Progenitor cell of endocrine pancreas (in vitro differentiated cells): Measurements from ENCODE around the gene CITED1. TPM values are rescaled to one million over a fixed set of nuclear protein-coding genes. Genes with fewer than 3 reads are reported as not detected.
A peak's percentile ranks its signal among the peaks of the same experiment; 100 is the strongest.

Experiments
- DNase-seq: peaks from one replicate; pipeline ENCODE4 v3.0.0; 2021; ENCODE audit warnings: low spot score; ENCODE audit not compliant: unreplicated experiment
- H3K27ac Mint-ChIP-seq: 2 replicates; pipeline ENCODE4 v1.8.0; 2021; ENCODE audit warnings: mild to moderate bottlenecking, moderate library complexity, mixed read lengths
- H3K27me3 Mint-ChIP-seq: 2 replicates; pipeline ENCODE4 v1.8.0; 2021; ENCODE audit warnings: mixed read lengths
- H3K36me3 Mint-ChIP-seq: 2 replicates; pipeline ENCODE4 v1.8.0; 2022; ENCODE audit warnings: mixed read lengths; ENCODE audit not compliant: insufficient read depth
- H3K4me1 Mint-ChIP-seq: 2 replicates; pipeline ENCODE4 v1.8.0; 2021; ENCODE audit warnings: low read depth, mixed read lengths
- H3K4me3 Mint-ChIP-seq: 2 replicates; pipeline ENCODE4 v1.8.0; 2021; ENCODE audit warnings: low read depth, mild to moderate bottlenecking, moderate library complexity, mixed read lengths
- H3K9me3 Mint-ChIP-seq: 2 replicates; pipeline ENCODE4 v1.8.0; 2021; ENCODE audit warnings: low read depth, mixed read lengths
- CTCF ChIP-seq: fragments of 200-600 bp; sonication (generic); IDR thresholded peaks from one replicate; pipeline ENCODE4 v1.5.0; 2021; ENCODE audit warnings: antibody characterized with exemption, mild to moderate bottlenecking; ENCODE audit not compliant: unreplicated experiment
- total RNA-seq: library from RNA; stranded (reverse); gene quantifications from 2 replicates; pipeline ENCODE4 v1.2.1, GENCODE V29; 2021

The CITED1 gene
- total RNA-seq, 1 donor from 2014 or later, result 2.0 TPM

GRCh38 chrX:72308566-72309296 lies 3.0 kb upstream of the CITED1 start:
- Mint-ChIP-seq H3K9me3 (no peaks in the 10 kb centered on the region), H3K27ac (no peak overlapping the region), H3K4me1 (peaks cover 2% of the 10 kb centered on the region), H3K36me3 (no peaks in the 10 kb centered on the region), H3K4me3 (peak overlapping the region; percentile 44), H3K27me3 (peaks cover 54% of the 10 kb centered on the region)
- DNase-seq, result no peak
- TF ChIP-seq CTCF, result no peak

GRCh38 chrX:72308209-72308565 lies 2.5 kb upstream of the CITED1 start:
- peaks cover 54% of the 10 kb centered on the region for H3K27me3 Mint-ChIP-seq

DNA sequence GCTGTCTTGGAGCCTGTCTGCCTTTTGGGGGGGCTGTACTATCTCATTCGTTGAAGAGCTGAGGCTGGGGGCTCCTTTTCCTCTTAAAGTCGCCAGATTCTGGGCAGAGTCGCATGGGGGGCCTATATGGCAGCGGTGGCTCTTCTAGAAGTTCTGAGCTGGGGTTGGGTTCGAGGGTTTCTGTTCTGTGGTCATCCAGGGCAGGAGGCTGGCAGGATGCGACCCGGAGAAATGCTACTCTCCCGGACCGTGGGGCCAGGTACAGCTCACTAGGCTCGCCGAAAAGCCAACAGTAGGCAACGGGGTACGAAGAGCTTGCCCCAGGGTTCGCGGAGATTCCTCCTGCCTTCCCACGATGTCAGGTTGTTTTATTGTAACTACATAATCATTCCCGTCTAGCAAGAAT lies 1.9 kb upstream of the CITED1 start:
- no peaks in the 10 kb centered on the region for H3K9me3 Mint-ChIP-seq
- TF ChIP-seq CTCF, result no peak
- peaks cover 2% of the 10 kb centered on the region for H3K4me1 Mint-ChIP-seq
- no peaks in the 10 kb centered on the region for H3K36me3 Mint-ChIP-seq
- peaks cover 59% of the 10 kb centered on the region for H3K27me3 Mint-ChIP-seq
- DNase-seq, result no peak
- no peak overlapping the region for H3K27ac Mint-ChIP-seq
- H3K4me3 Mint-ChIP-seq, result peak overlapping the region; percentile 52

More at GRCh38 chrX:72308209-72308565, 2.5 kb upstream of the CITED1 start:
- H3K36me3 Mint-ChIP-seq, result no peaks in the 10 kb centered on the region
- H3K4me1 Mint-ChIP-seq, result peaks cover 2% of the 10 kb centered on the region
- DNase-seq, result no peak
- peak overlapping the region; percentile 33 for H3K4me3 Mint-ChIP-seq
- H3K27ac Mint-ChIP-seq, result no peak overlapping the region
- TF ChIP-seq CTCF, result no peak
- H3K9me3 Mint-ChIP-seq, result no peaks in the 10 kb centered on the region

DNA sequence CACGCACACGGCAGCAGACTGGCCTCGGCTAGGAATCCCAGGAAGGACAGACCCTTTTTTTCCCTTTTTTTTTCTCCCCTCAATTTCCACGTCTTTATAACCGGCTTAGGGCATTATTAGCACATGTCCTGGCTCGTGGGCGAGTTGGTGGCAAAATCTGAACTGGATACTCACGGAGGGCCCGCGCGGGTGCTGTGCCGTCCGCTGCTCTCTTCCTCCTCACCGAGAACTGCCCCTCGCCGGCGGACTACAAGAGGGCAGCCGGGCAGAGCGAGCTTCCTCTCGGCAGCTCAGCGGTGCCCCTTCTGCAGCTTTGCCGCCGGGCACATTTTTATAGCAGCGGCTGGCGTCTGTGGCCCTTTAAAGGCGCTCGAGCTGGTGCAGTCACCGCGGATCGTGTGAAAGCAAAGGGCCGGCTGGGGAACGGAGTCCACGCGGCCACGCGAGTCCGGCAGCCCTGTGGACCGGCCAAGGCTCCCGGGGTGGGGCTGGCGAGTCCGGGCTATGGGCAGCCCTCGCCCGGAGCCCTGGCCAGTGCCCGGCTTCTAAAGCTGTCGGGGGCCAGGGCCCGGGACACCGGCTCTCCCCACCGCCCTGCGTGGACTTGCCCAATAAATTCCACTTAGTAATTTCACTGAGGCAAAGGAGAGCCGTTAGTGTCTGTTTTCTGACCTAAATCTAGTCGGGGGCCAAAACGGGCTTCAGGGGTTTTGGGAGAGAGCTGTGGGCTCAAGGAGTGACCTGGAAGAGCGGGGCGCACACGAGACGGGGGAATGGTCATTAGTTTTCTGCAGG lies 1.3 kb upstream of the CITED1 start:
- H3K4me1 Mint-ChIP-seq, result peaks cover 2% of the 10 kb centered on the region
- no peaks in the 10 kb centered on the region for H3K9me3 Mint-ChIP-seq
- peak overlapping the region; percentile 69 for H3K27ac Mint-ChIP-seq
- DNase-seq, result no peak
- H3K27me3 Mint-ChIP-seq, result peaks cover 64% of the 10 kb centered on the region
- no peak for TF ChIP-seq CTCF
- H3K4me3 Mint-ChIP-seq, result peak overlapping the region; percentile 77
- no peaks in the 10 kb centered on the region for H3K36me3 Mint-ChIP-seq

DNA sequence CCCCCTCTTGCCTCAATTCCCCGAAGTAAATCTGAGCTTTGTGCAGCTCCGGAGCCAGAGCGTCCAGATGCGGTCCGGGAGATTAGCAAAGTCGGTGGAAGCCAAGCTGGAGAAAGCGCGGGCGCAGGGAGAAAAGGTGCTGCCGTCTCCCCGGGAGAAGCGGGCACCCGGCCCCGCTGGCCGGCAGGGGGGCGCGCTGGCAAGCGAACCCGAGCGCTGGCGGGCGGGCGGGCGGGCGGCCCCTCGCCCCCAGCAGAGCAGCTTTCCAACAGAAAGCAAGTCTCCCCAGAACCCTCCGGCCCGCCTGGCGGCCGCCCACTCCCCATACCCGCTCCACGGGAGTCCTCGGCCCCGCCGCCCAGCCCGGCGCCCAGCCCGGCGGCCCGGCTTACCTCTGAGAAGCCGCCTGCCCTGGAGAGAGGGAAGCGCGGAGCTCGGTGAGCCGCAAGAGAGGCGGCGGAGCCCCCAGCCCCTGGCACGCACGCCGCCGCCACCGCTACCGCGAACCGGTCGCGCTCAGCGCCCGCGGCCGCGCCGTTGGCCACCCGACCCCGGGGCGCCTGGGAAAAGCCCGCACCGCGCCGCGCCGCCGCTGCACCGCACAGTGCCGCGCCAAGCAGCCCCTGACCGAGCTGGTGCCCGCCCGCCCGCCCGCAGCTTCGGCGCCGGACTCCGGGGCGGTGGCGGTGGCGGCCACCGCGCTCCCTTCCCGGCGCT lies 529 bp upstream of the CITED1 start:
- peak; percentile 18 for TF ChIP-seq CTCF
- no peak overlapping the region for H3K27ac Mint-ChIP-seq
- no peaks in the 10 kb centered on the region for H3K9me3 Mint-ChIP-seq
- H3K27me3 Mint-ChIP-seq, result peaks cover 70% of the 10 kb centered on the region
- H3K36me3 Mint-ChIP-seq, result no peaks in the 10 kb centered on the region
- no peak for DNase-seq
- peaks cover 2% of the 10 kb centered on the region for H3K4me1 Mint-ChIP-seq
- H3K4me3 Mint-ChIP-seq, result peak overlapping the region; percentile 77
